ENCODE data around the gene ASB2. TPM values are rescaled to one million over a fixed set of nuclear protein-coding genes. Genes with fewer than 3 reads are reported as not detected.

ASB2 gene
- polyA plus RNA-seq (2013), result 0.16 TPM

GRCh38 chr14:93976477-93977057, at the start of gene ASB2:
TSS of gene ASB2 (minus strand) at chr14:93976570. CDS start at chr14:93964539, 12,031 bp downstream.
- 33% methylated on average over 12 of the region's 12 CpGs for WGBS (ENCODE audit: insufficient coverage)
- peaks cover 0 to 18% (median 10%) of the 10 kb centered on the region in 4 experiments for H3K4me1 ChIP-seq (ENCODE audit: control extremely low read depth in 1 of 4, control insufficient read depth in 4 of 4, insufficient read depth in 4 of 4, low read length in 3 of 4)
- H3K27me3 ChIP-seq (replicated peaks in 2 of 5; ENCODE audit: control insufficient read depth in 4 of 5, insufficient read depth in 5 of 5, low read length in 4 of 5), result peaks cover 0 to 2% (median 0%) of the 10 kb centered on the region in 5 experiments
- peaks cover 0 to 11% (median 3%) of the 10 kb centered on the region in 5 experiments for H3K9me3 ChIP-seq (ENCODE audit: control extremely low read depth in 1 of 5, control insufficient read depth in 4 of 5, insufficient read depth in 2 of 5, low read depth in 1 of 5, low read length in 4 of 5)
- peak within 1 kb of the TSS in 1 of 7 experiments; percentile 6 for H3K4me3 ChIP-seq (ENCODE audit: control insufficient read depth in 1 of 7, extremely low read depth in 1 of 7, insufficient read depth in 4 of 7, low read depth in 2 of 7, low read length in 6 of 7)
- ChIA-PET CTCF (interaction anchor here (11.7 to 30.4 kb wide), 2 partner anchors 22 to 33 kb away, joined by 130 to 632 read pairs; partner anchors contain the start of gene CCDC197), POLR2A (no interaction called here)
- H3K36me3 ChIP-seq (ENCODE audit: control insufficient read depth in 4 of 4, insufficient read depth in 4 of 4, low read length in 3 of 4), result no peaks in the 10 kb centered on the region
- DNase-seq, result peak in 2 of 3 donors; percentile 33 to 38
- H3K27ac ChIP-seq (ENCODE audit: insufficient read depth in 1 of 2, low read depth in 1 of 2, low read length in 2 of 2, poor library complexity in 1 of 2, severe bottlenecking in 2 of 2), result no peak within 1 kb of the TSS

GRCh38 chr14:94025720-94026119, 49.4 kb upstream of the ASB2 start:
- H3K36me3 ChIP-seq (ENCODE audit: control insufficient read depth in 4 of 4, insufficient read depth in 4 of 4, low read length in 3 of 4), result no peaks in the 10 kb centered on the region
- peak overlapping the region in 5 of 7 experiments; percentile 8 to 67 (median 57) for H3K4me3 ChIP-seq (ENCODE audit: control insufficient read depth in 1 of 7, extremely low read depth in 1 of 7, insufficient read depth in 4 of 7, low read depth in 2 of 7, low read length in 6 of 7)
- CTCF ChIA-PET, result interaction anchor here (1.1 to 1.4 kb wide), 2 partner anchors 10 to 21 kb away, joined by 3 to 11 read pairs; no protein-coding TSS in a partner anchor

GRCh38 chr14:94024549-94024948, 48.2 kb upstream of the ASB2 start:
- Histone ChIP-seq H3K9me3 (ENCODE audit: control extremely low read depth in 1 of 5, control insufficient read depth in 4 of 5, insufficient read depth in 2 of 5, low read depth in 1 of 5, low read length in 4 of 5) (no peaks in the 10 kb centered on the region), H3K4me3 (ENCODE audit: control insufficient read depth in 1 of 7, extremely low read depth in 1 of 7, insufficient read depth in 4 of 7, low read depth in 2 of 7, low read length in 6 of 7) (no peak overlapping the region), H3K4me1 (ENCODE audit: control extremely low read depth in 1 of 4, control insufficient read depth in 4 of 4, insufficient read depth in 4 of 4, low read length in 3 of 4) (peaks cover 0 to 18% (median 14%) of the 10 kb centered on the region in 4 experiments), H3K27me3 (replicated peaks in 2 of 5; ENCODE audit: control insufficient read depth in 4 of 5, insufficient read depth in 5 of 5, low read length in 4 of 5) (peaks cover 0 to 2% (median 0%) of the 10 kb centered on the region in 5 experiments), H3K27ac (ENCODE audit: insufficient read depth in 1 of 2, low read depth in 1 of 2, low read length in 2 of 2, poor library complexity in 1 of 2, severe bottlenecking in 2 of 2) (no peak overlapping the region), H3K36me3 (ENCODE audit: control insufficient read depth in 4 of 4, insufficient read depth in 4 of 4, low read length in 3 of 4) (no peaks in the 10 kb centered on the region)
- no peak for DNase-seq
- WGBS (ENCODE audit: insufficient coverage), result no CpG with 5 or more reads among the region's 2 CpGs
- ChIA-PET POLR2A (no interaction called here), CTCF (interaction anchor here (0.6 to 1.4 kb wide), 3 partner anchors 11 to 114 kb away, joined by 3 to 6 read pairs (median 3); no protein-coding TSS in a partner anchor)

More at GRCh38 chr14:94025720-94026119, 49.4 kb upstream of the ASB2 start:
- POLR2A ChIA-PET, result no interaction called here
- Histone ChIP-seq H3K4me1 (ENCODE audit: control extremely low read depth in 1 of 4, control insufficient read depth in 4 of 4, insufficient read depth in 4 of 4, low read length in 3 of 4) (peaks cover 0 to 19% (median 14%) of the 10 kb centered on the region in 4 experiments), H3K9me3 (ENCODE audit: control extremely low read depth in 1 of 5, control insufficient read depth in 4 of 5, insufficient read depth in 2 of 5, low read depth in 1 of 5, low read length in 4 of 5) (no peaks in the 10 kb centered on the region), H3K27me3 (replicated peaks in 2 of 5; ENCODE audit: control insufficient read depth in 4 of 5, insufficient read depth in 5 of 5, low read length in 4 of 5) (no peaks in the 10 kb centered on the region), H3K27ac (ENCODE audit: insufficient read depth in 1 of 2, low read depth in 1 of 2, low read length in 2 of 2, poor library complexity in 1 of 2, severe bottlenecking in 2 of 2) (no peak overlapping the region)
- DNase-seq, result no peak
- WGBS (ENCODE audit: insufficient coverage), result 68% methylated on average over 5 of the region's 6 CpGs

DNA sequence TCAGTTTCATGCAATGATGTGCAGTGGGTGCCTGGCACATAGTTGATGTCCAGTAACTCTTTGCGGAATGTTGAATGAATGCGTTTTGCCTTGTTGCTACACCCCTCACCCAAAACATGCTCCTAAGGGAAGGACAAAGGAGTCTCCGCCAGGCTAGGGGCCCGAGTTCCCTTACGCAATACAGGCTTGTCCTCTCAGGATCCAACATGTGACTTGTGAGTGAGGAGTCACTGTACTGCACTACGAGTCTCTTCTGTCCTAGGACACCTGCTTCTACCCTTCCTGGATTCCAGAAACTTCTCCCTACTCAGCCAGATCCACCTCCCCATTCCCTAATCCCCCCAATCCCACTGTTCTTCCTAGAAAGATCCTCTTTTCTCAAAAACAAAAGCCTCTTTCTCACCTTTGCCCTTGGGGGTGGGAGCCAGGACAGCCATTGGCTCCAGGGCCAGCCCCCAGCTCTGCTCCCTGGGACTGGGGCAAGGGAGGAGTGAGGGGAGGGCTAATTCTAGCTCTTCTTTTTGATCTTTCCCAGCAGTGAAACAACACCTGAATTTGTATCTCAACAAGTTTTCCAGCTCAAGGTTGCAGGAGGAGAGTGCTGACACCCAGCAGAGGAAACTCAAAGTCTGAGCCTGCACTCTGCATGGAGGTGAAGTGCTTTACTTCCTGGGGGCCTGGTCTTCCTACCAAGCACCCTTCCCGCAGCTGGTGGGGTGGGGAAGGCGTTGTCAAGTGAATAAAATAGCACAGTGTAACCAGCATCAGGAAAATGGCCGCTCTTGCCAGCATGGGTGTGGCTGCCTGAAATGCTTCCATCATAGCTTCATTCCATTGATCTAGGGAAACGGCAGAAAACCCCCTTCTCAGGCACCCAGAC, 46.4 kb upstream of the ASB2 start:
- Histone ChIP-seq H3K9me3 (ENCODE audit: control extremely low read depth in 1 of 5, control insufficient read depth in 4 of 5, insufficient read depth in 2 of 5, low read depth in 1 of 5, low read length in 4 of 5) (no peaks in the 10 kb centered on the region), H3K36me3 (ENCODE audit: control insufficient read depth in 4 of 4, insufficient read depth in 4 of 4, low read length in 3 of 4) (no peaks in the 10 kb centered on the region), H3K27ac (ENCODE audit: insufficient read depth in 1 of 2, low read depth in 1 of 2, low read length in 2 of 2, poor library complexity in 1 of 2, severe bottlenecking in 2 of 2) (no peak overlapping the region), H3K4me3 (ENCODE audit: control insufficient read depth in 1 of 7, extremely low read depth in 1 of 7, insufficient read depth in 4 of 7, low read depth in 2 of 7, low read length in 6 of 7) (no peak overlapping the region), H3K27me3 (replicated peaks in 2 of 5; ENCODE audit: control insufficient read depth in 4 of 5, insufficient read depth in 5 of 5, low read length in 4 of 5) (peaks cover 0 to 2% (median 0%) of the 10 kb centered on the region in 5 experiments), H3K4me1 (ENCODE audit: control extremely low read depth in 1 of 4, control insufficient read depth in 4 of 4, insufficient read depth in 4 of 4, low read length in 3 of 4) (peaks cover 0 to 6% (median 2%) of the 10 kb centered on the region in 4 experiments)
- CTCF ChIA-PET, result interaction anchor here (1.2 to 2.1 kb wide), 4 partner anchors 13 to 83 kb away, joined by 3 to 4 read pairs (median 4); no protein-coding TSS in a partner anchor
- DNase-seq, result no peak
- POLR2A ChIA-PET, result interaction anchor here (0.6 kb wide), 1 partner anchor 95 kb away, joined by 3 read pairs; the partner anchor contains the start of gene FAM181A
- 92% methylated on average over 8 of the region's 10 CpGs for WGBS (ENCODE audit: insufficient coverage)

DNA sequence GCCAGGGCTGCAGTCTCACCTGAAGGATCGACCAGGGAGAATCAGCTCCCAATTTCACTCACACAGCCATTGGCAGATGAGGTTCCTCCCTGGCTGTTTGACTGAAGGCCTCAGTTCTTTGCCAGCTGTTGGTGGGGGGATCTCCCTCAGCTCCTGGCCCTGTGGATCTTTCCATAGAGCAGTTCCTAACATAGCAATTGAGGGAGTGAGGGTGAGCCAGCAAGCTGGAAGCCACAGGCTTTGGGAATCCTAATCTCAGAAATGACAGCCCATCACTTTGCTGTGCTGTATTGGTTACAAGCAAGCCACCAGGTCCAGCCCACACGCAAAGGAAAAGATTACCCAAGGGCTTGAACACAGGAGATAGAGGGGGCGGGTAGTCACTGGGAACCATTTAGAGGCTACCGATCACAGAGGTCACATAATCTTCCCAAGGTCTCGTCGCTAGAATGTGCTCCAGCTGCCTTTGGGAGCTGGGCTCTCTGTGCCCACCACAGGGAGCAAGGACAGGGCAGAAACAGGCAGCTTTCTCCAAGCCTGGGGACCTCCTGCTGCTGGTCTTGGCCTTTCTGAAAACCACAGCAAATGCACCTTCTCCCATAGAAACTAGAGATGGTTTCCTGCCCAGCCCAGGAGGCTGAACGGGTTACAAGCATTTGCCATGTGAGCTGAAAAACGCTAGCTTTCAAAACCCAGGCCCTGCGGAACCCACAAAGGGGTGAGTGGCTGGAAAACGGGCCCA, 45.2 kb upstream of the ASB2 start:
- POLR2A ChIA-PET, result no interaction called here
- Histone ChIP-seq H3K36me3 (ENCODE audit: control insufficient read depth in 4 of 4, insufficient read depth in 4 of 4, low read length in 3 of 4) (no peaks in the 10 kb centered on the region), H3K27me3 (replicated peaks in 2 of 5; ENCODE audit: control insufficient read depth in 4 of 5, insufficient read depth in 5 of 5, low read length in 4 of 5) (peaks cover 0 to 4% (median 0%) of the 10 kb centered on the region in 5 experiments), H3K4me1 (ENCODE audit: control extremely low read depth in 1 of 4, control insufficient read depth in 4 of 4, insufficient read depth in 4 of 4, low read length in 3 of 4) (peaks cover 0 to 3% (median 0%) of the 10 kb centered on the region in 4 experiments), H3K9me3 (ENCODE audit: control extremely low read depth in 1 of 5, control insufficient read depth in 4 of 5, insufficient read depth in 2 of 5, low read depth in 1 of 5, low read length in 4 of 5) (no peaks in the 10 kb centered on the region), H3K27ac (ENCODE audit: insufficient read depth in 1 of 2, low read depth in 1 of 2, low read length in 2 of 2, poor library complexity in 1 of 2, severe bottlenecking in 2 of 2) (no peak overlapping the region), H3K4me3 (ENCODE audit: control insufficient read depth in 1 of 7, extremely low read depth in 1 of 7, insufficient read depth in 4 of 7, low read depth in 2 of 7, low read length in 6 of 7) (no peak overlapping the region)
- CTCF ChIA-PET, result interaction anchor here (1.0 to 2.4 kb wide), 6 partner anchors 10 to 82 kb away, joined by 3 to 5 read pairs (median 4); no protein-coding TSS in a partner anchor
- DNase-seq, result no peak
- 89% methylated on average over 10 of the region's 10 CpGs for WGBS (ENCODE audit: insufficient coverage)

DNA sequence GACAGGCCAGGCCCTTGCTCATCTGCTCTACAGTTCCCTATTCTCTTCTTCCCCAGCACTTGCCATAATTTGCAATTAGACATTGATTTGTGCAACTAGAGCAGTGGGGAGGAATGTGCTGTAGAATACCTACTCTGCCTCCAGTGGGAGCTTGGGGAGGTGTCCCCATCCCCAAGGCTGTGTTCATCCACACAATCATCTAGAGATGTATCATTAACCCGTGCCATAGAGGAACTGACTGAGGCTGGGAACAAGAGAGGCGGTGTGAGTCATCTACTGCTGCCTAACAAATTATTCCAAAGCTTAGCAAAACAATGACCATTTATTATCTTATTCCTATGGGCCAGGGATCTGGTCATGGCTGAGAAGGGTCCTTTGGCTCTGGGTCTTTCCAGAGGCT, 44.6 kb upstream of the ASB2 start:
- WGBS (ENCODE audit: insufficient coverage), result no CpG with 5 or more reads among the region's 2 CpGs
- ChIA-PET POLR2A (no interaction called here), CTCF (interaction anchor here (1.0 to 2.4 kb wide), 5 partner anchors 10 to 24 kb away, joined by 3 to 5 read pairs (median 3); partner anchors contain the start of gene CCDC197)
- no peak overlapping the region for H3K27ac ChIP-seq (ENCODE audit: insufficient read depth in 1 of 2, low read depth in 1 of 2, low read length in 2 of 2, poor library complexity in 1 of 2, severe bottlenecking in 2 of 2)
- H3K27me3 ChIP-seq (replicated peaks in 2 of 5; ENCODE audit: control insufficient read depth in 4 of 5, insufficient read depth in 5 of 5, low read length in 4 of 5), result peaks cover 0 to 5% (median 0%) of the 10 kb centered on the region in 5 experiments
- no peak for DNase-seq
- no peaks in the 10 kb centered on the region for H3K9me3 ChIP-seq (ENCODE audit: control extremely low read depth in 1 of 5, control insufficient read depth in 4 of 5, insufficient read depth in 2 of 5, low read depth in 1 of 5, low read length in 4 of 5)
- no peak overlapping the region for H3K4me3 ChIP-seq (ENCODE audit: control insufficient read depth in 1 of 7, extremely low read depth in 1 of 7, insufficient read depth in 4 of 7, low read depth in 2 of 7, low read length in 6 of 7)
- peaks cover 0 to 2% (median 0%) of the 10 kb centered on the region in 4 experiments for H3K4me1 ChIP-seq (ENCODE audit: control extremely low read depth in 1 of 4, control insufficient read depth in 4 of 4, insufficient read depth in 4 of 4, low read length in 3 of 4)
- no peaks in the 10 kb centered on the region for H3K36me3 ChIP-seq (ENCODE audit: control insufficient read depth in 4 of 4, insufficient read depth in 4 of 4, low read length in 3 of 4)
